NT2/D1 (cell line): ENCODE results near the gene TCIRG1.

ENCODE experiments used
- YY1 ChIP-seq: IDR thresholded peaks from 2 replicates; pipeline ENCODE4 v1.6.1; 2011; ENCODE audit not compliant: insufficient read length, insufficient read depth
- ZNF274 ChIP-seq: IDR thresholded peaks from 2 replicates; pipeline ENCODE4 v1.6.1; 2011; ENCODE audit warnings: mild to moderate bottlenecking, low read depth, low read length

DNA sequence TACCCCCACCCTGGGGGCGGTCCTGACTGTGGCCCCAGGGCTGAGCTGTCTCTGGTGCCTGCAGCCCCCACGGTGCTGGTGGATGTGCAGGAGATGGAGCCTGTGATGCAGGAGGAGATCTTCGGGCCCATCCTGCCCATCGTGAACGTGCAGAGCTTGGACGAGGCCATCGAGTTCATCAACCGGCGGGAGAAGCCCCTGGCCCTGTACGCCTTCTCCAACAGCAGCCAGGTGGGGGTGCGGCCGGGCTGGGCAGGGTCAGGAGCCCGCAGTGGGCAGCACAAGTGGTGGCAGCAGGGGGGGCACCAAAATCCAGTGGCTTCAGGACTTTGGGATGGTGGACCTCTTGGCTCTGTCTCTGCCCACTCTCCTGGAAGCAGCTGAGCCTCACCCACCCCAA, 16.3 kb upstream of the TCIRG1 start:
- TF ChIP-seq YY1, result no peak
- no peak for TF ChIP-seq ZNF274
